Right hindlimb (tissue), 1 donor: ENCODE measurements around the gene USP25.
A peak's percentile ranks its signal among the peaks of the same experiment; 100 is the strongest.

Experiments
- DNase-seq: peaks from one replicate; pipeline ENCODE4 v3.0.0-alpha.2; 2018

The USP25 gene

DNA sequence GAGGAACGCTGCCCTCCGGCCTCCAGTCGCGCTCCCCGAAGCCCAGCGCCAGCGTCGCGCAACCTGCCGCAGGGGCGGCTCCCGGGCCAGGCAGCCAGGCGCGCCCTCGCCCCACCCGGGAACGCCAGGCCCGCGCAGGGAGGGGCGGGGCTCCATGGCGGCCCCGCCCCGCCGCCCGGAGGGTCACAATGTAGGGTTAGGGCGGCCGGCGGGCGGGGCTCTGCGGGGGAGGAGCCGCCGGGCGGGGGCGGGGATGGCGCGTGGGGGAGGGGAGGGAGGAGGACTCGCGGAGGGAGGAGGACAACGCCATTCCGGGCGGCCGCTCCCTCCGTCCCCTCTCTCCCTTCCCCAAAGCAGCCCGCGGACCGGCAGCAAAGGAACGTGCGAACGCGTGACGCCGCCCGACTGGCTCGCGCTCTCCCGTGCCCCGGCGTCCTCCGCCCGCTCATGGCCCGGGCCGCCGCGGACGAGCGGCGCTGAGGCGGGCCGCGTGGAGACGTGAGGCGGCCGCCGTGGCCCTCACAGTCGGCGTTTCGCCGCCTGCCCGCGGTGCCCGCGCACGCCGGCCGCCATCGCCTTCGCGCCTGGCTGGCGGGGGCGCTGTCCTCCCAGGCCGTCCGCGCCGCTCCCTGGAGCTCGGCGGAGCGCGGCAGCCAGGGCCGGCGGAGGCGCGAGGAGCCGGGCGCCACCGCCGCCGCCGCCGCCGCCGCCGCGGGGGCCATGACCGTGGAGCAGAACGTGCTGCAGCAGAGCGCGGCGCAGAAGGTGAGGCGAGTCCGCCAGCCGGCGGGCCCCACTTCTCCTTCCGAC is at the start of gene USP25:
TSS of gene USP25 (plus strand) at position 309 of the 810 bp plus-strand sequence. CDS start at position 721, 412 bp downstream.
- peak; percentile 91 for DNase-seq

DNA sequence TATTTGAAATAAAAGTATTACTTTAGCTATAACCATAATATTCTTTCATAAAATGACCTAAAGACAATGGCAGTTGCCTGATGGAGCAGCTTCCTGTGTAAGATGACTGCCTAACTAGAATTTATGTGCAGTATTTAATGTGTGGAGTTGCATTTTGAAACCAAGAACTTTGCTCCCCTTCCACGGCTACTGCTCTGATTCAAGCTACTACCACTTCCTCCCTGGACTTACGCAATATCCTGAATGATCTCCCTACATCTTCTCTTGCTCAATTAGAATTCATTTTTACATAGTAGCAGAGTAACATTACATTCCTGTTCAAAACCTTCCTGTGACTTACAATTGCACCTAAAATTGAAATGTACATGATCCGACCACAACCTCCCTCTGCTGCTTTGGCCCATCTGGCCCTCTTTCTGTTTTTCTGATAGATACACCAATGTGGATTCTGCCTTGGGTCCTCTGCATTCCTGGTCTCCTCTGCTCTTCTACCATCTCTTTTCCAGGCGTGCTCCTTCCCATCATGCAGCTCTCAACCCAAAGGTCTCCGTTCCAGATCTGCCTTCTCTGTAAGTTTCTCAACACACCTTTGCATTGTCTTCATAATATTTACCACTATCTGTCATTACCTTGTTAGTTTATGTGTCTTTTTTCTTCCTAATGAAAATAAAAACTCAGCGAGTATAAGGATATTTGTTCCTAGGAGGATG is 47.4 kb upstream of the USP25 start:
- no peak for DNase-seq

DNA sequence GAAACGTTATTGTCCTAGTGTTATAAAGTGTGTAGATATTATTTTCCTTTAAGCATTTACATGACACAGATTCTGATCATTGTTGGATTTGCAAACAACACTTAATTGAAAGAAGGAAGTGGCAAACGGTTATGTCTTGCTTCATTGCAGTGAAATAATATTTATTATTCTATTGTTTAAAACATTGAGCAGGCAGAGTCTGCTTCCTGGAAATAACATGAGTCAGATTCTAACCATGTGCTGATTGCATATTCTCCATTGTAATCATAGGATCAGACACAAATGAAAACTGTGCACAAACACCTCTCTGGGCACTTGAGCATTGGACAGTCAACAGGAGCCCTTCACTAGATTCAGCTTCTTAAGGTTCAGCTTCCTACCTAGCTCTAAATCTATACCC is 46.8 kb upstream of the USP25 start:
- no peak for DNase-seq

DNA sequence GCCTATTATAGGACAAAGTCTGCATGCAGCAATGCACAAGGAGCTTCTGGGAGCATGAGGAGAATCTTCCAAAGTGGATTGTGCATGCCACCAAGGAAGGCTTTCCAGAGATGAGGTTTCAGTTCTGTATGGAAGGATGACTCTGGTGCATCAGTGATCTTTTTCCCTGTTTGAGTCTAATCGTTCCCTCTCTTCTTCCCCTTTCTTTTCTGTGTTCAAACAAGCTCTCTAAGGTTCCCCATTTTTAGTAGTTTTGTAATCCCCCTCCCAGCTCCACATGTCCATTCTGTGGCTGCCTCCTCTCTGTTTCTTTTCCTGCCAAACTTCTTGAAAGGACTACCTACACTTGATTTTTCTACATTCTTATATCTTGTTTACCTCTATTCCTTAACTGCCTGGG is 43.3 kb upstream of the USP25 start:
- DNase-seq: no peak

- DNase-seq: no peak
Observed at GRCh38 chr21:15687208-15687607, 42.6 kb upstream of the USP25 start.

DNA sequence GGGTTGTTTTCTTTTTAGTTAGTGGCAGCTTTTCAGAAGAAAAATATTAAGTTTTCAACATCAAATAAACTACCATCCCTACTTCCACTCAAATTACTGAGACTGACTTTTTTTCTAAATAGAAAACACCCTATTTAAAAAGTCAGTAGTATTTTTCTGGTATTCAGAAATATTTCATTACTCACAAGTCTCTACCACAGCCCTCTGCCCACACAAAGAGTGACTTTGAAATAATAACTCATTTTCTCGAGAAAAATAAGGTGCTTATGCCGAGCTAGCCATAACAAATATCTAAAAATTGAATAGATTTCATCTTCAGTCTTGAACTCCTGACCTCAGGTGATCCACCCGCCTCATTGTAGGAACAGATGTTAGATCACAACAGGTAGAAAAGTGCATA is 41.8 kb upstream of the USP25 start:
- DNase-seq: no peak

- DNase-seq: no peak
Observed at GRCh38 chr21:15688809-15689208, 41.0 kb upstream of the USP25 start.

GRCh38 chr21:15692711-15693110 is 37.1 kb upstream of the USP25 start:
- no peak for DNase-seq

DNA sequence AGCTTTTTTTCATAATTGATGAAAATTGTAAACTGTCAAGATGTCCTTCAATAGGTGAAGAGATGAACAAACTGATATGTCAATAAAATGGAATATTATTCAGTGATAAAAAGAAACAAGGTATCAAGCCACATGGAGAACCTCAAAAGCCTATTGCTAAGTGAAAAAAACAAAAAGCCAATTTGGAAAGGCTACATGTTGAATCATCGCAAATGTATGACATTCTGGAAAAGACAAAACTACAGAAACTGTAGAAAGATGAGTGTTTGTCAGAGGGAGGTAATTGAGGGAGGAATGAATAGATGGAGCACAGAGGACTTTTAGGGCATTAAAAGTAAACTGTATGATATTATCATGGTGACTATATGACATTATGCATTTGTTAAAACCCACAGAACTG is 34.5 kb upstream of the USP25 start:
- DNase-seq: no peak

GRCh38 chr21:15701830-15702229 is 28.0 kb upstream of the USP25 start:
- no peak for DNase-seq

- no peak for DNase-seq
Observed at GRCh38 chr21:15703932-15704331, 25.9 kb upstream of the USP25 start.

GRCh38 chr21:15706696-15707095 is 23.1 kb upstream of the USP25 start:
- peak; percentile 68 for DNase-seq

- no peak for DNase-seq
Observed at GRCh38 chr21:15713412-15713811, 16.4 kb upstream of the USP25 start.

- no peak for DNase-seq
Observed at GRCh38 chr21:15718711-15719110, 11.1 kb upstream of the USP25 start.

DNA sequence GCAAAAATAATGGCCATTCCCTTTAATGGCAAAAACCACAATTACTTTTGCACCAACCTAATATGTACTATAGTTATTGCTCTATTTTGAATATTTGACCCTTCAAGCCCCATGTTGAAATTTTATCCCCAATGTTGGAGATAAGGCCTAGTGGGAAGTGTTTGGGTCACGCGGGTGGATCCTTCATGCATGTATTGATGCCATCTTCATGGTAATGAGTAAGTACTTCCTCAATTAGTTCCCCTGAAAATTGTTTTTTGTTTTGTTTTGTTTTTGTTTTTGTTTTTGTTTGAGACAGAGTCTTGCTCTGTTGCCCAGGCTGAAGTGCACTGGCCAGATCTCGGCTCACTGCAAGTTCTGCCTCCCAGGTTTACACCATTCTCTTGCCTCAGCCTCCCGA is 9.8 kb upstream of the USP25 start:
- no peak for DNase-seq

DNA sequence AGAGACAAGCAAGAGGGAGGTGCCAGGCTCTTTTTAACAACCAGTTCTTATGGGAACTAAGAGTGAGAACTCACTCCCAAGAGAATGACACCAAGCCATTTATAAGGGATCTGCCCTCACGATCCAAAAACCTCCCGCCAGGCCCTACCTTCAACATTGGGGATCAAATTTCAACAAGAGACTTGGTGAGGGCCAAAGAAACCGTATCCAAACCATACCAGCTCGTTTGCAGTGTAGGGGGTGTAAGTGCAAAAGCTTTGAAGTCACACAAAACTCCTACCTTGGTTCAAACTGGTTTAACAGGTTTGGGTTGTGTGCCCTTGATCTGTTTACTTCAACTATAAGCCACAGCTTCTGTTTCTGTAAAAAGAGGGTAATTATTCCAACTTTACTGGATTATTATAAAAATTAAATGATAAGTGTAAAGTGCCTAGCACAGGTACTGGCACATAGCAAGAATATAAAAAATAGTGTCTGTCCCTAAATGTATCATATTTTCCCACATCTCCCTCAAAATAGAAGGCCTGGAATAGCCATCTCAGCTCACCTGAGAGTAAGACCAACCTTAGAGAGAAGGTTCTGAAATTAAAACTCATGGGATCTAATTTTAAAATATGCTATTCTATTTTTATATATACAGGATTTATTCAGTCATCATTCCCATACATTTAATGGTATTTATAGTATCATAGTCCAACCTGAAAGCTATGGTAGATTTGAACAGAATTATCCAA is 7.0 kb upstream of the USP25 start:
- DNase-seq: no peak

GRCh38 chr21:15725949-15726348 is 3.8 kb upstream of the USP25 start:
- DNase-seq: no peak

DNA sequence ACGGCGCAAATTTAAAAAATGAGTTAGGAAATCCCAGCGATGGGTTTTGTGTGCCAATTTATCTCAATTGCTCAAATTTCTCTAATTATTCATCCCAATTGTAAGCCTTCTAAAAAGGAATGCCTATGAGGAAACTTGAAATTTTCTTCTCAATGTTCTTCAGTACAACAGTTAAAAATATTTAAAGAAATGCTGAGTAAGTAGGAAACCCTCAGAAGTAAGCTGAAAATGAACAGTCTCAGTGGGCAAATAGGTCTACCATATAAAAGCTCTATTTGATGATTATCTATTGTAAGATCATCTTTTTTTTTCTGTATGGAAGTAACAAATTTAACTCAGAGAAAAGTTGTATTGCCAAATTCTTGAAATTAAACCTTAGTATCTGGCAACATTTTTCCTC is 1.7 kb upstream of the USP25 start:
- DNase-seq: no peak

DNA sequence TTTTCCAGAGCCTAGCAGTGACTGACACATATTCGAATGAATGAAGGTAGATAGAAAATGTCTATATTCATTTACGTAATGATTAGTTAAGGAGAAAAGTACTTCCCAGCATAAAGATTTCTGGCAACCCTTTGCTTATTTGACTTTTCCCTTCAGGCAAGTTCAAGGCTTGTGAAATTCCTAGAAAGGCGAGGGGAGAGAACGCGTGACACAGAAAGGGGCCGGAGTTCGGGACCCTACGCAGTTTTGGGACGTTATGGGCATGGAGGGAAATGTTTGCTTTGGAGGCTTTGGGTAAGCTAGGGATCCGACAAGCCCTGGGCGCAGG is 472 bp upstream of the USP25 start:
- DNase-seq: no peak

DNA sequence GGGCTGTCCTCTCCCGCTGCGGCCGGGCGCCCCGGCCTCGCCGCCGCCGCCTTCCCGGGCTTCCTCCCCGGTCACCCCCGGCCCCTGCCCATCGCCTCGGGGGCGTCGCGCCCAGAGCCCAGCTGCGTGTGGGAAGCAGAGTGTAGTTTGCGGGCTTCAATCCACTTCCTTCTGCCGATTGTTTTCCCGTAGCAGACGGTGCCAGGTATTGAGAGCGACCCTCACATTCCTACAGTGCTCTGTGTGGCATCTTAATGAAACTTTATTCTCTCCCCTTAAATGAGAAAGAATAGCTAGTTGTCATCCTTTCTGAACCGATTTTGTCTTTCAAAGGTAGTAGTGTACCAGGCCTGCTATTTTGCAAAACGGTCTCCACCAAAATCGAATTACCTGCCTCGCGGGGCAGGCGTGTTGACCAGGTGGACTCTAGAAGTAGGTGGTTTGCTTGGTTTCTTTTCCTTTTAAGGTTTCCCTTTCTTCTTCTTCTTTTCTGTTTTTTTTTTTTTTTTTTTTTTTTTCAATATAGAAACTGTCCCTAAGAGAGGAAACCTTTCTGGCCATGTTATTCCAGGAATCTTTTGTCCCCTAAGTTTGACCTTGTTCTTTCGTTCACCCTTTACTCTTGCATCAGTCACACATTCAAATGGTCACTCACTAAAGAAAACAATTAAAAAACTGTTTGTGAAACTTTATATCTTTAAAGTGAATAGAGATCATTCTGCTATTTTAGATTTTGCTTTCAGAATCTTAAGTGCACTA is 881 bp downstream of the USP25 start:
- no peak for DNase-seq

DNA sequence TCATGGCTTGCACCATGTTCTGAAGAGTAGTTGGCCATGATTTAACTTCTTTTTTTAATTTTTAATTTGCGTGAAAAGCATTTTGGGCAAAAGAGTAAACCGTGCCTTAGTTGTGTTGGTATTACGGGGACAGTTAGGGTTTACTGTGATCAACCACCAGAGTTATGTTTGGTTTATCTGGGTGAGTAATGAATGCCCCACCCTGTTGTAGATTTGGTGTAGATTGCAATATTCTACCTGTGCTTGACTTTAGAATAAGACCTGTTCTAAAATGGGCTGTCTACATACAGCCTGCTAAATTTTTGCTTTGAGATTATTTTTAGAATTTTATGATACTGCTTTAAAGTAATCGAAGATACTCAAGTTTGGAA is 1.4 kb downstream of the USP25 start:
- DNase-seq: no peak

DNA sequence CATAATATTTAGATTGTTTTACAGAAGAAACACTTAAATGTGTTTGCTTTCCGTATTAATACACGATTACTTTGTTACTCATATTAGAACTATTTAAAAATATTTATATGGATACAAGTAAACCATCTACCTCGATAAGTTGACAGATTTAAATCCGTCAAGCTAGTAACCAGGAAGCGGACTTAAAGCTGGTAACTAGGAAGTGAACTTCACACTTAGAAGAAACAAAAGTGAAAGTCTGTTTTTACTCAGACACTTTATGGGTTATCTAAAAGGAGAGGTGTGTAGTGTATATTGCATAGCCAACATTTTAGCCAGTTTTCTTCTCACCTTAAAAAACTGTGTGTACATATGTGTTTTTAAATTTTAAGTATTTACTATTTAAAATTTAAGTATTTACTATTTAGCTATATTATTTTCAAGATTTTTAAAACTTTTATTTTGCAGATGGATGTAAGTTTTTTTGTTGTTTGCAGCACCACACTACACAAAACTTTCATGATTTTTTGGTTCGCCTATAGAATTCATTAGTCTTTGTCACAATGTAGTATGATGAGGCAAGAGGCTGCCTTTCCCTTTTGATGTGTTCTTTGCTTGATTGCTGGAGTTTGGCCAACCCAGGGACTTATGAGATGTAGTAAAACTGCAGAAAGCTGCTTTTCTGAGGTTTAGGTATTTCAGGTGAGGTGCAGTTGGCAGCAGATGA is 2.7 kb downstream of the USP25 start:
- no peak for DNase-seq

GRCh38 chr21:15732996-15733329 is 3.2 kb downstream of the USP25 start:
- DNase-seq: no peak
